K562 (cell line): ENCODE measurements around the gene SHB. TPM values are rescaled to one million over a fixed set of nuclear protein-coding genes. Genes with fewer than 3 reads are reported as not detected.

Experiments
- CBX1 ChIP-seq: sonication (generic); IDR thresholded peaks from 2 replicates; pipeline ENCODE4 v1.6.1; 2016; ENCODE audit warnings: antibody characterized with exemption, low read depth, mild to moderate bottlenecking
- CHAMP1 ChIP-seq: fragments of 450-650 bp; IDR thresholded peaks from 2 replicates; pipeline ENCODE4 v1.6.1; 2016; ENCODE audit warnings: mild to moderate bottlenecking
- ELF2 ChIP-seq: fragments of 250-450 bp; sonication (Bioruptor Pico); IDR thresholded peaks from 2 replicates; pipeline ENCODE4 v1.5.0; 2021; ENCODE audit warnings: mild to moderate bottlenecking
- EP300 ChIP-seq: IDR thresholded peaks from 2 replicates; pipeline ENCODE4 v1.6.1; 2012; ENCODE audit warnings: low read length, improper control_type of control experiment
- GABPA ChIP-seq: fragments of 200-800 bp; sonication (Bioruptor generic); conservative IDR thresholded peaks from 2 replicates; pipeline ENCODE4 v1.6.1; 2016; ENCODE audit warnings: low read depth, missing genetic modification characterization, missing compliant biosample characterization
- HLTF ChIP-seq: fragments of 450-650 bp; IDR thresholded peaks from 2 replicates; pipeline ENCODE4 v1.6.1; 2016
- MCM7 ChIP-seq, 2 experiments: fragments of 450-650 bp; IDR thresholded peaks; 2 replicates each; pipeline ENCODE4 v1.6.1; 2016 to 2018
- POLR2AphosphoS5 ChIP-seq: IDR thresholded peaks from 2 replicates; pipeline ENCODE4 v1.6.1; 2011; ENCODE audit warnings: mild to moderate bottlenecking, low read depth, low read length, moderate library complexity; ENCODE audit not compliant: control insufficient read depth, insufficient read depth
- PRPF4 ChIP-seq: fragments of 200-400 bp; formaldehyde crosslinking; IDR thresholded peaks from one replicate; pipeline ENCODE4 v1.6.1; 2017; ENCODE audit warnings: low read length, low read depth, mild to moderate bottlenecking; ENCODE audit not compliant: insufficient read depth, poor library complexity, severe bottlenecking
- SAFB ChIP-seq: fragments of 200-400 bp; formaldehyde crosslinking; IDR thresholded peaks from 2 replicates; pipeline ENCODE4 v1.6.1; 2017; ENCODE audit warnings: low read depth, low read length, borderline replicate concordance
- SAP30 ChIP-seq: fragments of 200-600 bp; sonication (generic); IDR thresholded peaks from 2 replicates; pipeline ENCODE4 v1.6.1; 2012; ENCODE audit warnings: borderline replicate concordance, low read depth, mild to moderate bottlenecking, moderate library complexity, low read length, control low read depth, inconsistent platforms; ENCODE audit not compliant: insufficient read depth, poor library complexity, severe bottlenecking
- SIRT6 ChIP-seq: IDR thresholded peaks from one replicate; pipeline ENCODE4 v1.6.1; 2012; ENCODE audit warnings: low read depth, mild to moderate bottlenecking, control low read depth, inconsistent platforms, low read length, moderate library complexity
- SIX5 ChIP-seq, 2 experiments: IDR thresholded peaks; 2 replicates each; pipeline ENCODE4 v1.6.1; 2011; ENCODE audit warnings: low read length in 2 of 2, borderline replicate concordance in 1 of 2, low read depth in 1 of 2, mild to moderate bottlenecking in 1 of 2, moderate library complexity in 1 of 2; ENCODE audit not compliant: insufficient read depth in 1 of 2
- SMARCC2 ChIP-seq: fragments of 450-650 bp; IDR thresholded peaks from 2 replicates; pipeline ENCODE4 v1.6.1; 2017; ENCODE audit warnings: antibody characterized with exemption, moderate library complexity, mild to moderate bottlenecking, low read depth
- SPI1 ChIP-seq: IDR thresholded peaks from 2 replicates; pipeline ENCODE4 v1.6.1; 2011; ENCODE audit warnings: low read depth, low read length, control low read depth, borderline replicate concordance
- TBP ChIP-seq: optimal IDR thresholded peaks from 2 replicates; pipeline ENCODE3; 2011; ENCODE audit warnings: low read depth, low read length, improper control_type of control experiment
- THRB ChIP-seq: fragments of 450-650 bp; formaldehyde crosslinking; conservative IDR thresholded peaks from 2 replicates; pipeline ENCODE4 v1.4.0; 2022; ENCODE audit warnings: mild to moderate bottlenecking, missing genetic modification characterization
- U2AF1 ChIP-seq: fragments of 200-400 bp; formaldehyde crosslinking; optimal IDR thresholded peaks from 2 replicates; pipeline ENCODE3; 2017; ENCODE audit warnings: mild to moderate bottlenecking, low read depth, low read length, moderate library complexity
- YY1 ChIP-seq, 3 experiments: IDR thresholded peaks; 2 replicates each; pipeline ENCODE4 v1.6.1; 2011; ENCODE audit warnings: low read length in 2 of 3, mild to moderate bottlenecking in 2 of 3, moderate library complexity in 2 of 3, borderline replicate concordance in 1 of 3, control low read depth in 1 of 3, low read depth in 1 of 3; ENCODE audit not compliant: insufficient read depth in 3 of 3, insufficient replicate concordance in 2 of 3, control insufficient read depth in 1 of 3, insufficient read length in 1 of 3; ENCODE audit errors: extremely low read depth in 1 of 3
- ZNF354B ChIP-seq: fragments of 250-450 bp; sonication (Bioruptor Pico); IDR thresholded peaks from 2 replicates; pipeline ENCODE4 v1.4.0; 2020
- polyA plus RNA-seq, 8 experiments: library from polyadenylated mRNA; depleted of rRNA in 4 of 8; stranded (reverse) in 5 of 8; unstranded in 3 of 8; fragments of >200 nt; fragmentation: Nextera tagmentation in 2 of 8; fragmentation: Illumina TruSeq in 1 of 8; extraction: Ambion mirVana in 2 of 8; extraction: Trizol in 1 of 8; gene quantifications; 2 replicates each; pipeline versions ENCODE4 v1.2.1 to v1.2.3, GENCODE V29; 2011 to 2014; ENCODE audit warnings: inconsistent platforms in 1 of 8, missing spikeins in 1 of 8
- total RNA-seq, 7 experiments: library from RNA; depleted of rRNA in 6 of 7; stranded (reverse); fragments of >200 nt in 6 of 7; fragmentation: Illumina TruSeq in 2 of 7; extraction: Trizol in 2 of 7; gene quantifications; 2 replicates each; pipeline versions ENCODE4 v1.2.1 to v1.2.3, GENCODE V29; 2011 to 2021; ENCODE audit warnings: low replicate concordance in 1 of 7

Gene SHB
- total and polyA plus RNA-seq, 9 of the 15 experiments (the other 6 are each of a cell fraction or from before 2014, with no cell fraction given) = 0.78 to 16.0 (median 5.3) TPM

GRCh38 chr9:38039907-38040682, 28.9 kb downstream of the SHB start (continued):
- no peak for TF ChIP-seq CHAMP1
- no peak for TF ChIP-seq ZNF354B (CRISPR knock-in tag)
- TF ChIP-seq HLTF = no peak
- peak; percentile 70; the same call in 1 of the 2 replicates for TF ChIP-seq EP300
- TF ChIP-seq YY1 (IDR thresholded peaks at IDR 0.05; ENCODE audit: borderline replicate concordance in 1 of 3, control insufficient read depth in 1 of 3, extremely low read depth in 1 of 3, insufficient read depth in 3 of 3, insufficient read length in 1 of 3, insufficient replicate concordance in 2 of 3, low read depth in 1 of 3, low read length in 2 of 3) = peak in 1 of 3 experiments; percentile 60
- TF ChIP-seq POLR2AphosphoS5 = peak; percentile 56; the same call in 1 of the 2 replicates
- TF ChIP-seq TBP = peak; percentile 30
- no peak for TF ChIP-seq U2AF1
- TF ChIP-seq THRB = no peak
- peak; percentile 81; the same call in 1 of the 2 replicates for TF ChIP-seq CBX1
- TF ChIP-seq MCM7 (IDR thresholded peaks at IDR 0.05) = no peak
- TF ChIP-seq SIRT6 = no peak
- no peak for TF ChIP-seq SAP30
- TF ChIP-seq PRPF4 = no peak
- no peak for TF ChIP-seq SPI1
- no peak; the same call in 1 of the 2 replicates for TF ChIP-seq SMARCC2
- TF ChIP-seq GABPA (tag) = no peak
- no peak for TF ChIP-seq SIX5 (IDR thresholded peaks at IDR 0.05; ENCODE audit: borderline replicate concordance in 1 of 2, insufficient read depth in 1 of 2, low read depth in 1 of 2, low read length in 2 of 2)
- TF ChIP-seq SAFB = no peak
- TF ChIP-seq ELF2 (CRISPR knock-in tag) = no peak
